GM18505 (cell line): Measurements from ENCODE around the gene DEAF1.
A peak's percentile ranks its signal among the peaks of the same experiment; 100 is the strongest.

Experiments used
- ATAC-seq: cut with Tn5 transposase; IDR thresholded peaks from one replicate; pipeline ENCODE4 v1.9.1; 2021; ENCODE audit not compliant: unreplicated experiment
- POLR2A ChIP-seq: IDR thresholded peaks from 4 replicates; pipeline ENCODE4 v1.6.1; 2011; ENCODE audit warnings: borderline replicate concordance; ENCODE audit not compliant: insufficient read depth, insufficient read length; ENCODE audit errors: extremely low read depth

Gene DEAF1

GRCh38 chr11:725624-726202 is 30.7 kb upstream of the DEAF1 start:
- no peak for ATAC-seq
- TF ChIP-seq POLR2A = peak; percentile 20

- no peak for ATAC-seq
- no peak for TF ChIP-seq POLR2A
Measured at GRCh38 chr11:724778-725386, 29.9 kb upstream of the DEAF1 start.

- no peak for TF ChIP-seq POLR2A
- no peak for ATAC-seq
Measured at GRCh38 chr11:724049-724777, 29.2 kb upstream of the DEAF1 start.

GRCh38 chr11:723120-723883 is 28.3 kb upstream of the DEAF1 start:
- ATAC-seq = no peak
- TF ChIP-seq POLR2A = no peak

- ATAC-seq = no peak
- TF ChIP-seq POLR2A = no peak
Measured at GRCh38 chr11:722346-722811, 27.4 kb upstream of the DEAF1 start.

DNA sequence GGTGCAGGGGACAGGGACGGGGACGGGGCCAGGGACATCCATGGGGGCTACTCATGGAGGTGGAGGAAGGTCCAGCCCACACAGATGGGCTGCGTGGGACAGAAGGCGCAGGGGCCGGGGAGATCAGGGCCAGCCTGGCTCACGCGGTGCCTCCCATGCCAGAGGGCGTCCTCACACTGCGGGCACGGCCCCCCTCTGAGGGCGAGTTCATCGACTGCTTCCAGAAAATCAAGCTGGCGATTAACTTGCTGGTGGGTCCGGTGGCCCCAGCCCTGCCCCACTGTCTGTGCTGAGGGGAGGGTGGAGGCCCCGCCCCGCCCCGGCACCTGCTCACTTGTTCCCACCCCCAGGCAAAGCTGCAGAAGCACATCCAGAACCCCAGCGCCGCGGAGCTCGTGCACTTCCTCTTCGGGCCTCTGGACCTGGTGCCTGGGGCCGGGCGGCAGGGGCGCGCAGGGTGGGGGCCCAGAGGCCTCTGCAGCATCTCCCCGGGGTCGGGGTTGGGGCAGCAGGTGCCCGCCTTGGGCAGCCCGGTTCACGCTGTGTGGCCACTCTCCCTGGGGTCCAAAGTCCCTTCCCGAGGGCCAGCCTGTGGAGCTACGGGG is 26.8 kb upstream of the DEAF1 start:
- no peak for ATAC-seq

DNA sequence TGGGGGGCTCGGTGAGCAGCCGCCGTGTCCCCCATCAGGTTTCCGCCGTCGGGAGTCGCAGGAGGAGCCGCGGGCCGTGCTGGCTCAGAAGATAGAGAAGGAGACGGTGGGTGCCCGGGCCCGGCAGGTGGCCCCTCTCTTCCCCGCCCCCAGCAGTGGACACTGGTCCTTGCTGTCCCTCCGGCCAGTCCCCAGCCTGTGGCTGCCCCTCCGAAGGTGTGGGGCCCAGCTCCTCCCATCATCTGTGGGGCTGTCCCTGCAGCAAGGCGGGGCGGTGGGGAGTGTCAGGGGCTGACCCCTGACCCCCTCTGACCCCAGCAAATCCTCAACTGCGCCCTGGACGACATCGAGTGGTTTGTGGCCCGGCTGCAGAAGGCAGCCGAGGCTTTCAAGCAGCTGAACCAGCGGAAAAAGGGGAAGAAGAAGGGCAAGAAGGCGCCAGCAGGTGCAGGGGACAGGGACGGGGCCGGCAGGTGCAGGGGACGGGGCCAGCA is 26.3 kb upstream of the DEAF1 start:
- TF ChIP-seq POLR2A = no peak
- no peak for ATAC-seq

More for the DNA sequence above, 26.8 kb upstream of the DEAF1 start:
- no peak for TF ChIP-seq POLR2A

GRCh38 chr11:720642-721246 is 25.7 kb upstream of the DEAF1 start:
- no peak for ATAC-seq
- TF ChIP-seq POLR2A = no peak

DNA sequence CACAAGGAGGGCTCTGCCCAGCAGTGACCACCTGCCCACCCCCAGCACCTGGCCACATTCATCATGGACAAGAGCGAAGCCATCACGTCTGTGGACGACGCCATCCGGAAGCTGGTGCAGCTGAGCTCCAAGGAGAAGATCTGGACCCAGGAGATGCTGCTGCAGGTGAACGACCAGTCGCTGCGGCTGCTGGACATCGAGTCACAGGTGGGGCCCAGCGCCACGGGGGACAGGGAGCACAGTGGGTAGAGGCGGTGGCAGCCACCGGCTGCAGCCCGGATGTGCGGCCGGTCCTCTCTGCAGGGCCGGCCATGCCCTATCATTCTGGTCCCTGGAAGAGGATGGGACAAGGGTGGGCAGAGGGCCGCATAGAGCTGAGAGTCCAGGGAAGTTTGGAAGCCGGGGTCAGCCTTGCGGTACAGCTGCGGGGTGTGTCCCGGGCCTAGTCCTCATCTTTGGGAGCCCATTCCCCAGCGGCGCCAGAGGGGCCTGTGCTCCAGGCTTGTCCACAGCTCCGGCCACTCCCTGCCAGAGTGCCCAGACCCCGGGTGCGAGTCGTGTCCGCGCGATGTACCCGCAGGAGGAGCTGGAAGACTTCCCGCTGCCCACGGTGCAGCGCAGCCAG is 25.1 kb upstream of the DEAF1 start:
- no peak for ATAC-seq
- no peak for TF ChIP-seq POLR2A

- no peak for TF ChIP-seq POLR2A
- ATAC-seq = no peak
Measured at GRCh38 chr11:719214-720016, 24.4 kb upstream of the DEAF1 start.

DNA sequence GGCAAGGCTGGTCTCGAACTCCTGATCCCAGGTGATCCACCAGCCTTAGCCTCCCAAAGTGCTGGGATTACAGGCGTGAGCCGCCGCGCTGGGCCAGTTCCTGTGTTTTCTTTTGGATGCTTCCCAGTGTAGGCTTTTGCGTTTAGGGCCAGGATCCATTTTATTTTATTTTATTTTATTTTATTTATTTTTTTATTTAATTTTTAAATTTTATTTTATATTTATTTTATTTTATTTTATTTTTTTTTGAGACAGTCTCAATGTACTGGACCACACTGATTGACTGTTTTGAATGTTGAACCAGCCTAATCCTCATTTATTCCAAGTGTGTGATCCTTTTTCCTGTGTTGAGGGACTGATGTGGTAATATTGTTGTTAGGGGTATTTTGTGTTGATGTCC is 19.4 kb upstream of the DEAF1 start:
- no peak for TF ChIP-seq POLR2A
- ATAC-seq = no peak
